GM18520 (cell line): ENCODE data around the gene SMIM10.
"Not testable (repeated sequence)": the region's sequence is repeated elsewhere in the genome, so short reads cannot be mapped to it uniquely, and the experiment has no call there.

Source experiments
- ATAC-seq: cut with Tn5 transposase; IDR thresholded peaks from one replicate; pipeline ENCODE4 v1.9.1; 2021; ENCODE audit not compliant: unreplicated experiment

SMIM10 gene

GRCh38 chrX:135009838-135010237, 19.0 kb downstream of the SMIM10 start:
- no peak for ATAC-seq

DNA sequence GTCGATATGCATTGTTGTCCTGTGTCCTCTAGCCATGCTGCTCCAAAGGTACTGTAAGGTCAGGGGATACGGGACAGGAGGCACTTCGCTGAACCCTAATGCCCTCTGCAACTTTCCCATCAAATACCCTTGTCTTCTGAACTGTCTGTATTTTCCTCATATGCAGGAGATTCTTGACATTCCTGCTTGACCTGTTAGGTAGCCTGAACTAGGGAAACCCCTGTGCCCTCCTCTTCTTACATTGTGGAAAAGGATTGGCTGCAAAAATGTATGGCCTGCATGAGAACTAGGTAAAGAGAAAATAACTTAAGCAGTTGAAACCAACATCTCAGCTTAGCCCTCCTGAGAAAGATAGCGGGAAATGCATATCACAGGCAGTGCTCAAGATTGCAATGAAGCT, 20.1 kb downstream of the SMIM10 start:
- ATAC-seq: no peak

- no peak for ATAC-seq
Observed at GRCh38 chrX:135015523-135016245, 24.9 kb downstream of the SMIM10 start.

DNA sequence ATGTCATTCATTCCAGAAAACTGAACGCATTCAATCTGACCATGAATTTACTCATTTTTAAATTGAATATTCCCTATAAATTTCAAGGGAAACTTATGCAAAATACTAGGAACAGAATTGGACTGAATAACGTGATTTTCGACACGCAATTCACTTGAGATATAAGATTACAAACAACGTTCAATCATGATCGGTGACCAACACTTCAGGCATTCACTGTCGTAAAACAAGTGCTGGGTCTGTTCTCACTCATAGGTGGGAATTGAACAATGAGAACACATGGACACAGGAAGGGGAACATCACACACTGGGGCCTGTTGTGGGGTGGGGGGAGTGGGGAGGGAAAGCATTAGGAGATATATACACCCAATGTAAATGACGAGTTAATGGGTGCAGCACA, 29.1 kb downstream of the SMIM10 start:
- ATAC-seq: not testable (repeated sequence)

GRCh38 chrX:135023791-135024190, 33.0 kb downstream of the SMIM10 start:
- not testable (repeated sequence) for ATAC-seq

GRCh38 chrX:135024526-135024925, 33.7 kb downstream of the SMIM10 start:
- ATAC-seq: no peak

- ATAC-seq: not testable (repeated sequence)
Observed at GRCh38 chrX:135030207-135030963, 39.6 kb downstream of the SMIM10 start.

- not testable (repeated sequence) for ATAC-seq
Observed at GRCh38 chrX:135041149-135042123, 50.6 kb downstream of the SMIM10 start.
